CD4-positive, alpha-beta T cell treated with Interleukin-15 for 1 hour (primary cell): Measurements from ENCODE around the gene NME9.

Source experiments
- DNase-seq: peaks from one replicate; pipeline ENCODE4 v3.0.0-alpha.2; 2020

NME9 gene

DNA sequence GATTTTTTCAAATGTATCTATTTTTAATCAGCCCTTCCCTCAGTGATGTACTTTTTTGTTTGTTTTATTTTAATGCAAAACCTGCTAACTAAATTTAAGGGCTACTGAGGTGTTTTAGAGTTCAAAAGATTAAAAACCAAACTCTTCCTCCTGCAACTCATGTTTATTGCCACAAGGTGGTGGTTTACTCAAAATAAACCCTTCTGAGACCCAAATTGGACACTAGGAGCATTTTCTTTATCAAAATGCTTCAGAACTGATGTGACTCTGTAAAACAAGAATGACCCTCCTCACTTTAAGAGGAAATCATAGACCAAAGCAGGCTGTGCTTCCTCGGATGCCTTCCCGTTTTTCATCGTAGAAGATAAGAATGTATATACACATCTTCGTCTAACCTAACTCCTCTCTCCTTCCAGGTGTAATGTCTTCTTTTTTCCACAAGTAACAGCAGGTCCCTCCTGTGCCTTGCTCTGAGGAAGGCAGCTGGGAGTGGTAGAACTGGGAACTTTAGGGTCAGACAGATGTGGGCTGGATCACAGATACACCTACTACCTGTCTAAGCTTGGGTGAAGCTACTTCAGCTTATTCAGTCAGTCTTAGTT lies 2.9 kb upstream of the NME9 start:
- no peak for DNase-seq

GRCh38 chr3:138331143-138331894 lies 1.7 kb upstream of the NME9 start:
- DNase-seq, result no peak

GRCh38 chr3:138329984-138330293 lies 288 bp upstream of the NME9 start:
- no peak for DNase-seq

DNA sequence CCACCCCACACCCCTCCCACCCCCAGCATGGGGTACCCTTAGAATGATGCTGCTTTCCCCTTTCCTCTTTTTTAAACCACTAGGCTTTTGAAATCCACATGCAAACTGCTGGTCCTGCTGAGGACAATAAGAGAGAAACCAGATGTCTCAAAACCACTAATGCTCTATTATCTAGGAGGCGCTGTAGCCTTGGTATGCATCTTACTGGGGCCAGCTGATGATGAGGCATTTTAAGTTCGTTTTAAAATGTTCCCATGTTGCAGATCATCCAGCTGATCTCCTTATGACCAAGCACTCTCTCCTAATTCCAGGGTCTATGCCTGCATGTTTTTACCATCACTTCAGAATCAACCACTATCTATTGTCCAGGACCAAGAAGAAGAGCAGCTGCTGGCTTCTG lies 1.3 kb downstream of the NME9 start:
- no peak for DNase-seq

GRCh38 chr3:138327831-138328230 lies 1.8 kb downstream of the NME9 start:
- no peak for DNase-seq

DNA sequence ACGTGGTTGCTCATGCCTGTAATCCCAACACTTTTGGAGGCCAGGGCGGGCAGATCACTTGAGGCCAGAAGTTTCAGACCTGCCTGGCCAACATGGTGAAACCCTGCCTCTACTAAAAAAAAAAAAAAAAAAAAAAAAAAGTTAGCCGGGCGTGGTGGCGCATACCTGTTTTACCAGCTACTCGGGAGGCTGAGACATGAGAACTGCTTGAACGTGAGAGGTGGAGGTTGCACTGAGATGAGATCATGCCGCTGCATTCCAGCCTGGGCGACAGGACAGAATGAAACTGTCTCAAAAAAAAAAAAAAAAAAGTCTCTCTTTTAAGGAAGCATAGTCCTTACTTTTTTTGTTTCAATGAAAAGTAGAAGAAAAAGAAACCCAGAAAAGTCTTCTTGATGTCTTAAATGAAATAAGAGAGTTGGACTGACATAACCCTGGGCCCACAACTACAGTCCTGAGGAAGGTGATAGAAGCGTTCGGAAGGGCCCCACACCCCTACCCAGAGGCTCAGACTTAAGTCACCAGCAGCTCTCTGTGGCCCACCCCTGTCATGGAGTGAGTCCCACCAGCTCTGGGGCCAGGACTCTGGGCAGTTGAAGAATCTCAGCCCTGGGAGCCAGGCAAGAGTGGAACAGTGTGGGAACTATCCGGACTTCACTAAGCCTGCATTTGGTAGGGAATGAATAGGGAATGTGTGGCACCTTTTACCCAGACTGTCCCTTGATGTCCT lies 2.6 kb downstream of the NME9 start:
- no peak for DNase-seq

GRCh38 chr3:138325990-138326389 lies 3.7 kb downstream of the NME9 start:
- DNase-seq, result no peak

- no peak for DNase-seq
Observed at GRCh38 chr3:138323971-138324370, 5.7 kb downstream of the NME9 start.

DNA sequence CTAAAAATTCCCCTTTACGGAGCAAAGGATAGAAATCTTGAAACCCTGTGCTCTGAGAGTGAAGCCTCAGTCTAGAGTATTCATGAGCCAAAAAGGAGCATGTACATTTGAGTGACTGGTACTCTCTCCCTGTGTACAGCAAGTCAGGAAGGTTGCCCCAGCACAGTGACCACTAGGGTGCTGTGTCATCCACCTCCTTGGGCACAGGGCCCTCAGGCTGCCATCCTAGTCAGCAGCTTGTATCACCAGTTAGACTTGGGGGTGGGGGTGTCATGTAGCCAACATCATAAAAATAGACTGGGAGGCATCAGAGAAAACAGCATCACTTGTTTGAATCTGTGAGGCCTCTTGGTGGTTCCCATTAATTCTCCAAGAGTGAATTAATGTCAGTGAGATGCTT lies 12.0 kb downstream of the NME9 start:
- DNase-seq, result no peak

- no peak for DNase-seq
Observed at GRCh38 chr3:138314751-138315150, 14.9 kb downstream of the NME9 start.

DNA sequence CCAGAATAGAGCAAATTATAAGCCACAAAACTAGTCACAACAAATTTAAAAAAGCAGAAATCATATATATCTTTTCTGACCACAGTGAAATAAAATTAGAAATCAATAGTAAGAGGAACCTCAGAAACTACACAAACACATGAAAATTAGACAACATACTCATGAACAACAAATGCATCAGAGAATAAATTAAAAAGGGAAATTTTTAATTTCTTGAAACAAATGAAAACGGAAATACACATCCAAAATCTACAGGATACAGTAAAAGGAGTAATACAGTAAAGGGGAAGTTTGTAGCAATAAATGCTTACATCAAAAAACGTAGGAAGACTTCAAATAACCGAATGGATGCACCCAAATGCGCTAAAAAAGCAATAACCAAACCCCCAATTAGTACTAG lies 19.2 kb downstream of the NME9 start:
- DNase-seq, result no peak

GRCh38 chr3:138308783-138309182 lies 20.9 kb downstream of the NME9 start:
- DNase-seq, result no peak

DNA sequence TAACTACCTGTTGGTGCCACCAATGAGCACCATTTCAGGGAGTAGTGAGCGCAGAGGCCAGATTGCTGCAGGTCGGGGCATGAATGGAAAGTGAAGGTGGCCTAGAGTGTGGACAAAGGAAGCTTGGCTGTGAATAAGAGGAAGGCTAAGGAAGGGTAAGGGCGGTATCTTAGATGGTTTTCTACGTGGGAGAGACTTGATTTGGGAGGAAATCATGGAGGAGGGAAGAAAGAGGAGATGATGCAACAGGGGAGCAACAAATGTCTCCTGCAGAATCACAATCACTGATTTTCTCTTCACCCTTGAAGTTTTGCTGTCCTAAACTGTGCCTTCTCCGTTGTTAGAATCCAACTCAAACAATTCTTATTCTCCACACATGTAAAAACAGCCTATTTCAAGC lies 21.8 kb downstream of the NME9 start:
- no peak for DNase-seq

GRCh38 chr3:138303474-138303873 lies 26.2 kb downstream of the NME9 start:
- DNase-seq, result no peak

GRCh38 chr3:138300647-138301046 lies 29.0 kb downstream of the NME9 start:
- DNase-seq, result no peak

DNA sequence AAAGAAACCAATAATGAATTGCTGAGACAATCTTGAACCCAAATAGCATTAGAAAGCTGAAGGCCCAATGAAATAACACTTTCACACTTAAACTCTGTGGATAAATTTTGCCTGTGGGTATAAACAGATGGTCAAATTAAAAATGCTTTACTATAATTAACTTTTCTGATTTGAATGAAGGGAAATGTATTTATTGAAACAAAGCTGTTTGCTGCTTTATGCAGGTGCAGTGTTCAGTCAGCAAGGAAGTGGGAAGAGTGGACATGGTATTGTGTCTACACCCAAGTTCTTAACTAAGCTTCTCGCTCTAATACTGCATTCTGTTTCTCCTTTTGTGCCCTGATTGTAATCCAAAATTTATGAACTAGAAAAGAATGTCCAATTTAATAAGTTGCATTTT lies 31.8 kb downstream of the NME9 start:
- DNase-seq, result no peak

- no peak for DNase-seq
Observed at GRCh38 chr3:138297059-138297607, 32.5 kb downstream of the NME9 start.

DNA sequence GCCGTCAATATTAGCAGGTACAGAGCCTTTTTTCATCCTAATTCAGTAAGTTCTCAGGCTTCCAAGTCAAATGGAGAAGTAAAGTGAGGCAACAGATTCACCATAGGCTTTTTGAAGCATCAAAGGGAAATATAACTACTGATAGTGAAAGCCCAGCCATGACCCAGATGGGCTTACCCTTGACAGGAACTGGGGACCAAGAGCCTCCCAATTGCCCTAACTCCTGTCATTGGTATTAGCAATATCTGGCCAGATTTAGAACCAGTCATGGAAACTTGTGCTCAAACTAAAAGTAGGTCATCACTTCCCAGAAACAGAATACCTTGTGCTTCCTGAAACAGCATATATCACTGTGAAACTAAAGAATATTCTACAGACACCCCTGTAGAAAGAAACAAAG lies 33.0 kb downstream of the NME9 start:
- DNase-seq, result no peak

GRCh38 chr3:138289701-138290100 lies 40.0 kb downstream of the NME9 start:
- no peak for DNase-seq

DNA sequence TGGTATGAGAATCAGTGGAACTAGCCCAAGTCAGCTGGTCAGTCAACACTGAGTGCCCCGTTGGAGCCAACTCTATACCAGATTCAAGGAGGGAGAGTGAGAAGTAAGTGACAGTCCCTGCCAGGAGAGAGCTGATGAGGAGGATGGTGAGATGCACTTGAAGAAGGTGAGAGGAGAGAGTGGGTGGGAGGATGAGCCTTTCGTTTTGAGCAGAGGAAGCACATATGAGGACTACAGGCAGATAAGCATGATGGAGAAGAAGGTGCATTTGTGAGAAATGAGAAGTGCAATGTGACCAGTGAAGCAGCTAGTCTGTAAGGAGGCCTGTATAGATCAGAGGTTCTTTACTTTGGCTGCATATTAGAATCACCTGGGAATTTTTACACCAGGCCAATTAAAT lies 40.4 kb downstream of the NME9 start:
- no peak for DNase-seq

- DNase-seq, result no peak
Observed at GRCh38 chr3:138284957-138285477, 44.6 kb downstream of the NME9 start.

- no peak for DNase-seq
Observed at GRCh38 chr3:138284079-138284478, 45.6 kb downstream of the NME9 start.

DNA sequence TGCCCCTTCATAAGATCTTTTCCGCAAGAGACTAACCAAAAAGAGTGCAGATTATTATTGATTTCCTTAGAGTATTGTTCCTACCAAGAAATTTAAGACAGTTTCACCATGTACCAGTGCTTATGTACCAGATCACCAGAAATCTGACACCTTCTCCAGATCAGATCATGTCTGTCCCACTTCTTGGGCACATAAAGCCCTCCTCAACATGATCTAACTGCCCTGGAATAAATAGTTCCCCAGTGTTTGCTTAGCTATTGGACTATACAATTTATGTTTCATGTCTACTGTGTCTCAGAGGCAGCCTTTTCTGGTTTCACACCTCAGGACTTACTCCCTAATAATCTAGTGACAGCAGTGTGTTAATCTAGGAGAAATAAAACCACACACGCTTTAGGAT lies 46.8 kb downstream of the NME9 start:
- DNase-seq, result no peak

DNA sequence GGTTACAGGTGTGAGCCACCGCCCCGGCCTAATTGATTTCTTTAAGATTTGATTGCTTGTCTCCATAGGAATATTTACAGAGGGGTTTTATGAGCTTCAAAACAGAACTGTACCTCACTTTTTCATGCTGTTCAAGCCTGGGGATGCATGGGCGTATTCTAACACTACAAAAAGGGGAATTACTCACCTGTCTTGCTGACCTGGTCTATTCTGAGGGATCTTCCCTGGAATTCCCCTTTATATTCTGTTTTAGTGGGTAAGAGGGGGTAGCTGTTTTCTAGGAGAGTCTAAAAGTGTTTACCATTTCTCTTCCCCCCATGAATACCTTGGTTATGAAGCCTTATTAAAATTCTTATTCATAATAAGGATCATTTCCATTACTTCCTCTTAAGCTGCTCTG lies 48.1 kb downstream of the NME9 start:
- DNase-seq, result no peak
